ENCODE measurements around the gene STMN1. TPM values are rescaled to one million over a fixed set of nuclear protein-coding genes. Genes with fewer than 3 reads are reported as not detected.

Gene STMN1
- total RNA-seq, 2 donors from 2014 or later = 10.9 to 14.4 TPM

- no peak for DNase-seq (ENCODE audit: low spot score)
- no peak overlapping the region for H3K27ac ChIP-seq
- H3K36me3 ChIP-seq = no peaks in the 10 kb centered on the region
- no peaks in the 10 kb centered on the region for H3K9me3 ChIP-seq
- ATAC-seq (ENCODE audit: insufficient number of reproducible peaks, low FRiP score, low read depth) = no peak
- TF ChIP-seq, protein P1, sequence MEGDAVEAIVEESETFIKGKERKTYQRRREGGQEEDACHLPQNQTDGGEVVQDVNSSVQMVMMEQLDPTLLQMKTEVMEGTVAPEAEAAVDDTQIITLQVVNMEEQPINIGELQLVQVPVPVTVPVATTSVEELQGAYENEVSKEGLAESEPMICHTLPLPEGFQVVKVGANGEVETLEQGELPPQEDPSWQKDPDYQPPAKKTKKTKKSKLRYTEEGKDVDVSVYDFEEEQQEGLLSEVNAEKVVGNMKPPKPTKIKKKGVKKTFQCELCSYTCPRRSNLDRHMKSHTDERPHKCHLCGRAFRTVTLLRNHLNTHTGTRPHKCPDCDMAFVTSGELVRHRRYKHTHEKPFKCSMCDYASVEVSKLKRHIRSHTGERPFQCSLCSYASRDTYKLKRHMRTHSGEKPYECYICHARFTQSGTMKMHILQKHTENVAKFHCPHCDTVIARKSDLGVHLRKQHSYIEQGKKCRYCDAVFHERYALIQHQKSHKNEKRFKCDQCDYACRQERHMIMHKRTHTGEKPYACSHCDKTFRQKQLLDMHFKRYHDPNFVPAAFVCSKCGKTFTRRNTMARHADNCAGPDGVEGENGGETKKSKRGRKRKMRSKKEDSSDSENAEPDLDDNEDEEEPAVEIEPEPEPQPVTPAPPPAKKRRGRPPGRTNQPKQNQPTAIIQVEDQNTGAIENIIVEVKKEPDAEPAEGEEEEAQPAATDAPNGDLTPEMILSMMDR (IDR thresholded peaks at IDR 0.05) = no peak
- H3K4me1 ChIP-seq (ENCODE audit: control insufficient read depth in 1 of 2, low read depth in 2 of 2) = no peaks in the 10 kb centered on the region
- H3K4me3 ChIP-seq = no peak overlapping the region
- H3K27me3 ChIP-seq (replicated peaks; ENCODE audit: insufficient read depth) = no peaks in the 10 kb centered on the region
Measured at GRCh38 chr1:25881266-25881665, 25.0 kb downstream of the STMN1 start.

- Histone ChIP-seq H3K27me3 (replicated peaks; ENCODE audit: insufficient read depth) (no peaks in the 10 kb centered on the region), H3K9me3 (no peaks in the 10 kb centered on the region), H3K27ac (no peak overlapping the region), H3K4me1 (ENCODE audit: control insufficient read depth in 1 of 2, low read depth in 2 of 2) (no peaks in the 10 kb centered on the region), H3K36me3 (no peaks in the 10 kb centered on the region), H3K4me3 (no peak overlapping the region)
- no peak for DNase-seq (ENCODE audit: low spot score)
- TF ChIP-seq, protein P1 (IDR thresholded peaks at IDR 0.05) = no peak
- ATAC-seq (ENCODE audit: insufficient number of reproducible peaks, low FRiP score, low read depth) = no peak
Measured at GRCh38 chr1:25880518-25880917, 25.7 kb downstream of the STMN1 start.

- TF ChIP-seq, protein P1 (IDR thresholded peaks at IDR 0.05) = no peak
- H3K36me3 ChIP-seq = no peaks in the 10 kb centered on the region
- no peaks in the 10 kb centered on the region for H3K9me3 ChIP-seq
- H3K27ac ChIP-seq = no peak overlapping the region
- H3K4me1 ChIP-seq (ENCODE audit: control insufficient read depth in 1 of 2, low read depth in 2 of 2) = peaks cover 0 to 3% of the 10 kb centered on the region in 2 donors
- H3K27me3 ChIP-seq (replicated peaks; ENCODE audit: insufficient read depth) = no peaks in the 10 kb centered on the region
- H3K4me3 ChIP-seq = no peak overlapping the region
- ATAC-seq (ENCODE audit: insufficient number of reproducible peaks, low FRiP score, low read depth) (no peak), DNase-seq (ENCODE audit: low spot score) (no peak)
Measured at GRCh38 chr1:25879675-25880074, 26.5 kb downstream of the STMN1 start.

DNA sequence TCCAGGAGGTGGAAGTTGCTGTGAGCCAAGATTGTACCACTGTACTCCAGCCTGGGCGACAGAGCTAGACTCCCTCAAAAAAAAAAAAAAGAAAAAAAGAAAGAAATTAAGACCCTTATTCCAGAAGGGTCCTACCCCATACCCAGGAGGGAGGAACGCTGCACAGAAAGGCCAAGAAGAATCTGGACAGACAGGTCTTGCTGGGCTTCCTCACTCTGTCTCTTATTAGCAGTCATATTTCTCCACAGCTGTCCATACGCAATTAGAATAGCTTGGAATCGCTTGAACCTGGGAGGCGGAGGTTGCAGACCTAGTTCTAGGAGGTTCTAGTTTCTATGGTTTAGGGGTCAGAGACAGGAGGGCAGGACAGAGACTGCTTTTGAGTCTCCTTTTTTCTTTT is 27.5 kb downstream of the STMN1 start:
- no peak overlapping the region for H3K27ac ChIP-seq
- TF ChIP-seq, protein P1 (IDR thresholded peaks at IDR 0.05) = no peak
- no peaks in the 10 kb centered on the region for H3K27me3 ChIP-seq (replicated peaks; ENCODE audit: insufficient read depth)
- H3K4me3 ChIP-seq = no peak overlapping the region
- ATAC-seq (ENCODE audit: insufficient number of reproducible peaks, low FRiP score, low read depth) (no peak), DNase-seq (ENCODE audit: low spot score) (no peak)
- H3K4me1 ChIP-seq (ENCODE audit: control insufficient read depth in 1 of 2, low read depth in 2 of 2) = peaks cover 0 to 12% of the 10 kb centered on the region in 2 donors
- H3K36me3 ChIP-seq = no peaks in the 10 kb centered on the region
- H3K9me3 ChIP-seq = no peaks in the 10 kb centered on the region

DNA sequence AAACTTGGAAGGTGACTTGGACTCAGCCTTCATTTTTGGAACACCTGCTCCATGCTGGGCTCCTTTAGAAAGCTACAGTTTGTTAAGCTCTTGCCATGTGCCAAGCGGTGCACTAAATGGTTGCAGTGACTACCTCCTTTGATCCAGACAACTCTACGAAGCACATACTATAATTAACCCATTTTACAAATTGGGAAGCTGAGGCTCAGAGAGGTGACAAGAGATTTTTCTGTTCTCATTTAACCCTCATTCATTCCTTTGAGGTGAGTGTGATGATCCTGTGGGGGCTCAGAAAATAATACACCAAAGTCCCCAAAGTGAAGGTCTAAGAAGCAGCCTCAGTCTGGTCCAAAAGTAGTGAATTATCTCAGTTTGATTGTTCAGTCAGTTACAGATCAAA is 29.1 kb downstream of the STMN1 start:
- TF ChIP-seq, protein P1 (IDR thresholded peaks at IDR 0.05) = no peak
- Histone ChIP-seq H3K27ac (no peak overlapping the region), H3K36me3 (no peaks in the 10 kb centered on the region), H3K9me3 (no peaks in the 10 kb centered on the region), H3K27me3 (replicated peaks; ENCODE audit: insufficient read depth) (no peaks in the 10 kb centered on the region), H3K4me3 (no peak overlapping the region), H3K4me1 (ENCODE audit: control insufficient read depth in 1 of 2, low read depth in 2 of 2) (peaks cover 2 to 27% of the 10 kb centered on the region in 2 donors)
- ATAC-seq (ENCODE audit: insufficient number of reproducible peaks, low FRiP score, low read depth) (no peak), DNase-seq (ENCODE audit: low spot score) (no peak)
